GM18951 (cell line): ENCODE results near the gene GMEB2.
"Not testable (repeated sequence)": the region's sequence is repeated elsewhere in the genome, so short reads cannot be mapped to it uniquely, and the experiment has no call there.

Experiments
- POLR2A ChIP-seq: IDR thresholded peaks from 4 replicates; pipeline ENCODE4 v1.6.1; 2011; ENCODE audit warnings: mild to moderate bottlenecking; ENCODE audit not compliant: insufficient read length, insufficient read depth; ENCODE audit errors: extremely low read depth
- in situ Hi-C: fragments of 300-500 bp; cut with MboI; formaldehyde crosslinking; loops from one replicate; pipeline ENCODE4 v1.12.0; 2022; ENCODE audit warnings: low sequenced_read_pairs, mixed read lengths, inconsistent platforms; ENCODE audit not compliant: unreplicated experiment

GMEB2 gene

DNA sequence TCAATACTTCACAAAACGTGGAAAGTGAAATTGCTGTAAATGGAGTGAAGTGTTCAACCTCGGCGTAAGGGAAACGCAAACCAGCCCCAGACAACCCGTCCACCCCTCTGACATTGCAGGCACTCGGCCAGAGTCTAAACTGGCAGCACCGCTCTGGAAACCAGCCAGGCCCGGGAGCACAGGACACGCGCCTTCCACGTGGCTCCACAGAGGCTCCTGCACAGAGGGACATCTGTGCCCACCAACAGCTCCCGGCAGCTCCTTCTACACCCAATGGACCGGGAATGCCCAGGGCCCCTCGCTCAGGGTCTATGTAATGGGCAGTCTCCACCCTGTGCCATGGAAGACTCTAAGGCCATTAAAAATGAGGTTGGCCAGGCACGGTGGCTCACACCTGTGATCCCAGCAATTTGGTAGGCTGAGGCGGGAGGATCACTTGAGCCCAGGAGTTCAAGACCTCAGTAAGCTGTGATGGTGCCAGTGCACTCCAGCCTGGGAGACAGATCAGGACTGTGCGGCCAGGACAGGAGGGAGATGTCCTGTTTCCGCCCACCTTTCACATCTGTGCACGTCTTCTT lies 49.5 kb downstream of the GMEB2 start:
- TF ChIP-seq POLR2A: no peak
- in situ Hi-C loops: no loop called here

DNA sequence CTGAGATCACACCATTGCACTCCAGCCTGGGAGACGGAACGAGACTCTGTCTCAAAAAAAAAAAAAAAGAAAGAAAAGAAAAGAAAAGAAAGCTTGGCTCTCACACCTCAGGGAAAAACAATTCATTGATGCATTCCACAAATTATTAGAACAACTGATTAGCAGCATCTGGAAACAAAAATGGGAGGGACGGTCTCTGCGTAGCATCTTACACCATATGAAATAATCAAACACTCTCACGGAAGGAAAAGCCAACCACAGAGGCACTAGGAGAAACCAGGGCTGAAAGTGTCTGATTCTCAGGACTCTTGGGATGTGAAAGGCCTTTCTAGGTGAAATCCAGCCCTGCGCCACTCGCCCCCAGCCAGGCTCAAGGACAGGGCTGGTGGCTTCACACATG lies 50.6 kb downstream of the GMEB2 start:
- TF ChIP-seq POLR2A: no peak
- in situ Hi-C loops: no loop called here

DNA sequence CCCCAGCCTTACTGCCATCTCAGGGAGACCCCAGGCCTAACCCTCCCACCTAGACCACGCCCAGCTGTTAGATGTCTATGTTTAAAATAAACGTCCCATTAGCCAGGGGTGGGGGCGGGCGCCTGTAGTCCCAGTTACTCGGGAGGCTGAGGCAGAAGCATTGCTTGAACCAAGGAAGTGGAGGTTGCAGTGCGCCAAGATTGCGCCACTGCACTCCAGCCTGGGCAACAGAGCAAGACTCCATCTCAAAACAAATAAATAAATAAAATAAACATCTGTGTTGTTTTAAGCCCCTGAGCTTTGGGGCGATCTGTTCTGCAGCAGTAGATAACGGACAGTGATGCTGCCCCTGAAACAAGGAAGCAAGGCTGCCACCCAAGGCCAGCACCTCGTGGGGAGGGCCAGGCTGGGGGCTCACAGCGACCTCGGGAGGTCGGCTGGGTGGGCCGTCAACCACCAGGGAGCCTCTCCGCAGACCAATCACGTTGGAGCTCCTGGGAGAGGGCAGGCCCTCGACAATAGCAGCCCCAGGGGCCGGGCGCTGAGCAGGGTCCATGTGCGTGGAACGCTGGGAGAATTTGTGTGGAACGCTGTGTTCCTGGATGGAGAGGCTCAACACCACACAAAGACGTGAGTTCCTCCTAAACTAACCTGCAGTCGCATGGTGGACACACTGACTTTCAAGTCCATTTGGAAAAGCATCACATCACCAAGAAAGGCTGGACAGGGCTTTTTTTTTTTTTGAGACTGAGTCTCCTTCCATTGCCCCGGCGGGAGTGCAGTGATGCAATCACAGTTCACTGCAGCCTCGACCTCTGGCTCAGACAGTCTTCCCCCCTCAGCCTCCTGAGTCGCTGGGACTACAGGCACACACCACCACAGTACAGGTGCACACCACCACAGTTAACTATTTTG lies 51.8 kb downstream of the GMEB2 start:
- in situ Hi-C loops: no loop called here
- TF ChIP-seq POLR2A: no peak

DNA sequence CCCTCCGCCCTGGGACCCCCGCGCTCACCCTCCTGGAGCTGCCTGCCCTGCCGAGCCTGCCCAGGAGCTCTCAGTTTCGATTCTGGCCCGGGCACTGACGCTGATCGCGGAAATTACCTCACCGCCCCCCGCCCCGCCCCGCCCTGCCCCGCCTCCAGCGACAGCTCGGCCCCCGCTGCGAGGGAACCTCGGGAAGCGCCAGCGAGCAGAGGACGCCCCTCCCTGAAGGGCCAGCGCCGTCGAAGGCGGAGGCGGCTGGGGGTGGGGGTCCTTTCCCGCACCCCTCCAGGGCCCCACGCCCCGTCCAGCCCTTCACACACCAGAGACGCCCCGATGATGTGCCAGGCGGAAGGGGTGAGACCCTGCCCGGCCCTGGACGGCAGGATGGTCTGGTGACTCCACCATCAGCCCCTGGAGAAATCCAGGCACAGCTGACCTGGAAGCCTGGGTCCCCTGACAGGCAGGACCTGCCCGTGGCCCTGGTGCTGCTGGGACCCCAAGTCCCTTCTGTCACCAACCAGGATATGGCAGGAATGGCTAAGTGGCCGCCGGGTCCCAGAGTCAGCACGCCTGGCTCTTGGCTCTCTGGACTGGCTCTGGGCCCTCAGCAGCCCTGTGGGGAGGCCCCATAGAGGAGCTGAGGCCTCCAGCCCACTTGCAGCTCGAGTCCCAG lies 52.6 kb downstream of the GMEB2 start, which contains the start of gene HELZ2:
Gene HELZ2 (minus strand): TSS at position 84 of the 673 bp plus-strand sequence. CDS start 1,854 bp downstream, outside the sequence.
- in situ Hi-C loops: no loop called here
- peak; percentile 53 for TF ChIP-seq POLR2A

DNA sequence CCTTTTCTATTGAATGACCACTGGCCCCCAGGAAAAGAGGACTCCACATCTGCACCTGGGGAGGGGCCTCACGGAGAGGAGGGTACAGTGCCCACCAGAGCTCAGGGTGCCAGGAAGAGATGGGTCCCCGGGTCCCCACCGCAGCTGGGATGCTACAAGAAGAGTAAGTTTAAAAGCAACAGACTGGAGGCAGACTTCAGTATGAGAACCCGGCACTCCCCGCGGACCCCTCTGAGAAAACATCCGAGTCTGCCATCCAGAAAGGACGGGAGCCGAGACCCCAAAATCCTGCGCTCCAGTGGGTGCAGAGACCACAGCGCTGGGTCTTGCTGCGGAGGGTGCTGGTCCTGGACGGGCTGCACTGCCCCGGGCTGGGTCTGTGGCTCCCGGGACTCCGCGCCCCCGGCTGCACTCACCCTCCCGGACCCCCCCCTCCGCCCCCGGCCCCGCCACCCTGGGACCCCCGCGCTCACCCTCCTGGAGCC lies 53.2 kb downstream of the GMEB2 start:
- TF ChIP-seq POLR2A: no peak
- in situ Hi-C loops: no loop called here

DNA sequence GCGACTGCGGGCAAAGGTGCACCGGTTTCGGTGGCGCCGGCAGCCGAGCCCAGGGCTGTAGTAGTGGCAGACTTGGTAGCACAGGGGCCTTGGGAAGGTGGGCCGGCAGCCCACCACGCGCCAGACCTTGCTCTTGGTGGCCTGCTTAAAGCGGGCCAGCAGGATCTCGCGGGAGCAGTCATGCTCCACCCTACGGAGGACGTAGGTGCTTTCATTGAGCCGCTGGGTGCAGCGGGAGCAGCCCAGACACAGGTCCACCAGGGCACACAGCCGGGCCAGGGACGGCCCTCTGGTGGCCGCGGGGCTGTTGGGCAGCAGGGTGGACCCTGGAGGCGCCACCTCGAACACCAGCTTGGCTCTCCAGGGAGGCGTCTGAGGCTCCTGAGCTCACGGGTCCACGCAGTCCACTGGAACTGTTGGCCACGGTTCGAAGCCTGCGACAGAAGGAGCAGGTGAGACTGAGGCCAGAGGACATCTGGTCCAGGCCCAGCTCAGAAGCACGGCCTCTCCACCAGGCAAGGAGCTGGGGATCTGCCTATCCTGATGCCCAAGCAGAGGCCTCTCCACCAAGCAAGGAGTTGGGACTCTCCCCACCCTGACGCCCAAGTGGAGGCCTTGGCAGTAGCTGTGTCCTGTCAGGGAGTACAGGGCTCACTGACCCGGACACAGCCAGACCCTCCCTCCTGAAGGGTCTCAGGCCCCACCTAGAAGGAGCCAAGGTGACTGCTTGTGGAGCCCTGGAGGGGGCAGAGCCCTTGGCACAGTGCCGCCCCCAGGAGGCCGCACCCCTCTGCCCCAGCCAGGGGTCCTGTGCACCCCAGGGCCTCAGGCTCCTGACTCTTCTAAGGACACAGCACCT lies 53.9 kb downstream of the GMEB2 start:
- TF ChIP-seq POLR2A: no peak
- in situ Hi-C loops: no loop called here

DNA sequence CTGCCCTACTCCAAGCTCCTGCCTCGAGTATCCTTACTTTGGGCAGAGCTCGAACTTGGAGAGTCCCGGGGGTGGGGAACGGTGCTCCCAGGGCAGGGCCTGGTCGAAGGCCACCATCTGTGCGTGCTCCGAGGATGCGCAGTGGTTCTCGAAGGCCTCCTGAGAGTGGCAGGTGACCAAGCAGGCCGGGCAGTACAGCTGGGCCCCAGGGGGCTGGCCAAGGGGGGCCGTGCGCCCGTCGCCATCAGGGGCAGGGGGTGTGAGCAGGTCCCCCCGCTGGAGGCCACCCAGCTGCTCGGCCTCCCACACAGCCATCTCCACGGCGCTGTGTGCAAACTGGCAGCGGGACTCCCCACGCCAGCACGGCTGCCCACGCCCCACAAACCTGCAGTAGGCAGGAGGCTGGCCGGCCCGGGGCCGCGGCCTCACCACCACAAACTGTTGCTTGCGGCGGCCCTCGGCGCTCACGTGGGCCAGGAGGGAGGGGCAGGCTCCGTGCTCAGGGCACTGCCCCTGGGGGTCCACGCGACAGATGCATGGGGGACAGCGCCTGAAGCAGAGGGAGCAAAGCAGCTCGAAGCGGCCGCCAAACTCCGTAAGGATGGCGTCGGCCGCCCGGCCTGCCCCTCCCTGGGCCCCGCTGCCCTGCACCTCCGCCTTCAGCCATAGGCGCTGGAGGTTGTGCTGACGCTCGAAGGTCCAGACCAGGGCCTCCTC lies 54.7 kb downstream of the GMEB2 start:
- no peak for TF ChIP-seq POLR2A
- in situ Hi-C loops: no loop called here

DNA sequence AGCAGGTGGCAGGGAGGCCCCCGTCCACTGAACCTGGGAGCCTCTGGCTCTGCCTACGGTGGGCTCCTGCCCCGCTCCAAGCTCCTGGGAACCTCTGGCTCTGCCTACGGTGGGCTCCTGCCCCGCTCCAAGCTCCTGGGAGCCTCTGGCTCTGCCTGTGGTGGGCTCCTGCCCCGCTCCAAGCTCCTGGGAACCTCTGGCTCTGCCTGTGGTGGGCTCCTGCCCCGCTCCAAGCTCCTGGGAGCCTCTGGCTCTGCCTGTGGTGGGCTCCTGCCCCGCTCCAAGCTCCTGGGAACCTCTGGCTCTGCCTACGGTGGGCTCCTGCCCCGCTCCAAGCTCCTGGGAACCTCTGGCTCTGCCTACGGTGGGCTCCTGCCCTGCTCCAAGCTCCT lies 55.8 kb downstream of the GMEB2 start:
- in situ Hi-C loops: not testable (repeated sequence)

DNA sequence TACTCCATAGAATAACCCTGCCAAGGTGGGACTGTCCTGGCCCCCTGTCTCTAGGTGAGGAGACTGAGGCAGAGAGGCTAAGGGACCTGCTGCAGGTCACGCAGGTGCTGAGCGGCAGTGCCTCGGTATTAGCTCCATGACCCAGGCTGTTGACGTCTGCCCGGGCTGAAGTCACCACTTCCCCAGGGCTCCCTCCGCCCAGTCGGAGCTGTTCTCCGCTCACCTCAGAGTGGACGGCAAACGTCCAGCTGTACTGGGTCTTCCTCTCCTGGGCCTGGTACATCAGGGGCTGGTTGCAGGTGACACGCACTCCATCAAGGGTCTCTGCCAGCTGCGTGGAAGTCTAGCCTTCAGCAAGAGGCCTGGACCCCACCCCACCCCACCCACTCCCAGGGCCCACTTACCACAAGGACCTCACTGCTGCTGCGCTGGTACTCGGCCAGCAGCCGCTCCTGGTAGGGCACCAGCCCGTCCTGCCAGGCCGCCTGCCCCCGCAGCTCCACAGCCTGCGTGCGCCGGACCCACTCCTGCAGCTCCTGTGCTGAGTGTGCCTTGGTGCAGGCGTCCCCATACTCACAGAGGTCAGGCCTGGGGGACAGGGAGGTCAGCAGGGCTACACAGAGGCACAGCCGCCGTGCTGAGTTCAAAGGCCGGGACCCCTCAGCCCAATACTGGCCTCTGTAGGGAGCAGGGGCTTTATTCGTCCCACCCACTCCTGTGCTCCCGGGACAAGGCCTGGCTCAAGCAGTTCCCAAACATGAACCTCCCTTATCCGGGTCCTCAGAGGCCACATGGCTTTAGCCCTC lies 56.4 kb downstream of the GMEB2 start:
- in situ Hi-C loops: no loop called here
- no peak for TF ChIP-seq POLR2A

DNA sequence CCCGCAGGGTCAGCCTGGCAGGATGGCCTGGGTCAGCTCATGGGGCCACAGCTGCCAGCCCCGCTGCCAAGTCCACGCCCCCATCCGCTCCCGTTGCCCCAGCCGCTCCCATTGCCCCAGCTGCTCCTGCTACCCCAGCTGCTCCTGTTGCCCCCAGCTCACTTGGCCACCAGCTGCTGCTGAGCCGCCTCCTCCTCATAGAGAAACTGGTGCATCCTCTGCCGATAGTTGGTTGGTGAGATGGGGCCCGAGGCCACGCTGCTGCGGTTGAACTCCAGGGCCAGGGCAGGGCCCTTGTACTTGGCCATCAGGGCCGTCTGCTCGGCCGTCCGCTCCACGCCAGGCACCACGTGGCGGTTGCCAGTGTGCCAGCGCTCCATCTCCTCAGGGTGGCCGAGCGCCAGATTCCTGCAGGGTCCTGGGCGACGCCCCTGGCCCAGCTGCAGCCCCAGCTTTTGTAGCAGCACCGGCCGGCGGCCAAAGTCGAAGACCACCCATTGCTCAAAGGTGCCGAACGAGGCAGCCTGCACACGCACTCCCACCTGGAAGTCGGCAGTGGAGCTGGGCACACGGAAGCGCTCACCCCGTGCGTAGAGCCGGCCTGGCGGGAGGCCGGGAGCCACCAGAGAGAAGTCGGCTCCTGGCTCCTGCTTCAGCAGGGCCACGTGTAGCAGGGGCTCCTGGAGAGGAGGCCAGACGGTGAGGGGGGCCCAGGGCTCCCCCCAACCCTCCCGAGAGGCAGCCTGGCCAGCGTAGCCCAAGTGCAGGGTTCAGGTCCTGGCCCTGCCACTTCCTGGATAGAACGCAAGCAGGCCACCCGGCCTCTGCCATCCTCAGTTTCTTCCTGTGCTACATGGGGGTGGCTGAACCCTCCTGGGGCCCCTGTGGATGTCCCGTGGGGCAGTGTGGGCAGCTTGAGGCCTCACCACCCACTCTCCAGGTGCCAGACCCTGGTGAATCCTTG lies 57.6 kb downstream of the GMEB2 start:
- TF ChIP-seq POLR2A: no peak
- in situ Hi-C loops: no loop called here

DNA sequence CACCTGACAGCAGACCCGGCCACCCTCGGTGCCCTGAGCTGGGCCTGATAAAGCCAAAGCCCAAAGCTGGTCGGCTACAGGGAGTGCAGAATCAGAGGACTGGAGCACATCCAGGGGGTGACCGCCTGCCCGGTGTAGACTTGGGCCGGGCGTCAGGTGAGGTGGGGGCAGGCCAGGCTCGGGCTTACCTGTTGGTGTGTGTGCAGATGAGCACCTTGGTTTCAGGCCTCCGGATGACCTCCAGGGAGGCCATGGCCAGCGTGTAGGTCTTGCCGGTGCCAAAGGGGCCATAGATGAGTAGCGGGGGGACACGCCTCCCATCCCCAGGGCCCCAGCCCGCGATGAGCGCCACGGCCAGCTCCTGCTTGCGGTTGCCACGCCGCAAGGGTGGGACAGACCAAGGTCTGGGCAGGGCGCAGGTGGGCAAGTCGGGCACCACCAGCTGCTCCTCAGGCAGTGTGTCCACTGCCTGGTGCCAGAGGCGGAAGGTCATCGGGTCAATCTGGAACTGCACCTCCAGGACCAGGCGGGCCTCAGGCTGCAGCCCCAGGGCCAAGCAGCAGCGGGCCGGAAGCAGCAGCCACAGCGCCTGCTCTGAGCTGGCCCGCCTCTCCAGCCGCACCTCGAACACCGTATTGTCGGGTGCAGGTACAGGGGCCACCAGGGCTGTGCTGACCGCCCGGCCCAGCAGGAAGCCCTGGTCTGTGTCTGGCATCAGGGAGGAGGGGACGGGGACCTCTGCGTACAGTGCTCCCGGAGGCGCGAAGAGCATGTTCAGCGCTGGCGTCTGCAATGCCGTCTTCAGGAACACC lies 58.5 kb downstream of the GMEB2 start:
- peak; percentile 17 for TF ChIP-seq POLR2A
- in situ Hi-C loops: no loop called here
